ENCODE results near the gene BMP2K.
"Not testable (repeated sequence)": the region's sequence is repeated elsewhere in the genome, so short reads cannot be mapped to it uniquely, and the experiment has no call there.

BMP2K gene

GRCh38 chr4:78809928-78810835, 34.0 kb downstream of the BMP2K start:
- DNase-seq (ENCODE audit: low read depth in 1 of 2, low spot score in 1 of 2) = peak in 1 of 2 experiments; percentile 24
- no peak for TF ChIP-seq JUND (IDR thresholded peaks at IDR 0.05; ENCODE audit: low read depth)
- in situ Hi-C loops (cut with HindIII; ENCODE audit: low pct_unique_long_range_greater_than_20kb, low sequenced_read_pairs) = no loop called here

- in situ Hi-C loops (cut with HindIII; ENCODE audit: low pct_unique_long_range_greater_than_20kb, low sequenced_read_pairs) = no loop called here
- DNase-seq (ENCODE audit: low read depth in 1 of 2, low spot score in 1 of 2) = no peak
- no peak for TF ChIP-seq JUND (IDR thresholded peaks at IDR 0.05; ENCODE audit: low read depth)
Observed at GRCh38 chr4:78811034-78811433, 34.9 kb downstream of the BMP2K start.

- no peak for TF ChIP-seq JUND (IDR thresholded peaks at IDR 0.05; ENCODE audit: low read depth)
- DNase-seq (ENCODE audit: low read depth in 1 of 2, low spot score in 1 of 2) = no peak
- in situ Hi-C loops (cut with HindIII; ENCODE audit: low pct_unique_long_range_greater_than_20kb, low sequenced_read_pairs) = no loop called here
Observed at GRCh38 chr4:78818530-78819079, 42.5 kb downstream of the BMP2K start.

- DNase-seq (ENCODE audit: low read depth in 1 of 2, low spot score in 1 of 2) = no peak
- no peak for TF ChIP-seq JUND (IDR thresholded peaks at IDR 0.05; ENCODE audit: low read depth)
- in situ Hi-C loops (cut with HindIII; ENCODE audit: low pct_unique_long_range_greater_than_20kb, low sequenced_read_pairs) = no loop called here
Observed at GRCh38 chr4:78824001-78824400, 47.9 kb downstream of the BMP2K start.

GRCh38 chr4:78827191-78827590, 51.0 kb downstream of the BMP2K start:
- in situ Hi-C loops (cut with HindIII; ENCODE audit: low pct_unique_long_range_greater_than_20kb, low sequenced_read_pairs) = no loop called here
- no peak for DNase-seq (ENCODE audit: low read depth in 1 of 2, low spot score in 1 of 2)
- no peak for TF ChIP-seq JUND (IDR thresholded peaks at IDR 0.05; ENCODE audit: low read depth)

GRCh38 chr4:78829296-78829695, 53.1 kb downstream of the BMP2K start:
- in situ Hi-C loops (cut with HindIII; ENCODE audit: low pct_unique_long_range_greater_than_20kb, low sequenced_read_pairs) = no loop called here
- DNase-seq (ENCODE audit: low read depth in 1 of 2, low spot score in 1 of 2) = no peak
- TF ChIP-seq JUND (IDR thresholded peaks at IDR 0.05; ENCODE audit: low read depth) = no peak

GRCh38 chr4:78839676-78840075, 63.5 kb downstream of the BMP2K start:
- in situ Hi-C loops (cut with HindIII; ENCODE audit: low pct_unique_long_range_greater_than_20kb, low sequenced_read_pairs); DNase-seq (ENCODE audit: low read depth in 1 of 2, low spot score in 1 of 2): not testable (repeated sequence)

GRCh38 chr4:78840286-78840685, 64.1 kb downstream of the BMP2K start:
- DNase-seq (ENCODE audit: low read depth in 1 of 2, low spot score in 1 of 2); in situ Hi-C loops (cut with HindIII; ENCODE audit: low pct_unique_long_range_greater_than_20kb, low sequenced_read_pairs): not testable (repeated sequence)

GRCh38 chr4:78845472-78845871, 69.3 kb downstream of the BMP2K start:
- in situ Hi-C loops (cut with HindIII; ENCODE audit: low pct_unique_long_range_greater_than_20kb, low sequenced_read_pairs) = no loop called here
- no peak for TF ChIP-seq JUND (IDR thresholded peaks at IDR 0.05; ENCODE audit: low read depth)
- DNase-seq (ENCODE audit: low read depth in 1 of 2, low spot score in 1 of 2) = no peak

GRCh38 chr4:78846258-78846657, 70.1 kb downstream of the BMP2K start:
- no peak for DNase-seq (ENCODE audit: low read depth in 1 of 2, low spot score in 1 of 2)
- no peak for TF ChIP-seq JUND (IDR thresholded peaks at IDR 0.05; ENCODE audit: low read depth)

GRCh38 chr4:78862314-78862737, 86.2 kb downstream of the BMP2K start:
- in situ Hi-C loops (cut with HindIII; ENCODE audit: low pct_unique_long_range_greater_than_20kb, low sequenced_read_pairs) = no loop called here
- DNase-seq (ENCODE audit: low read depth in 1 of 2, low spot score in 1 of 2) = no peak
- no peak for TF ChIP-seq JUND (IDR thresholded peaks at IDR 0.05; ENCODE audit: low read depth)

More at GRCh38 chr4:78846258-78846657, 70.1 kb downstream of the BMP2K start:
- in situ Hi-C loops (cut with HindIII; ENCODE audit: low pct_unique_long_range_greater_than_20kb, low sequenced_read_pairs) = no loop called here

GRCh38 chr4:78863254-78863869, 87.2 kb downstream of the BMP2K start:
- TF ChIP-seq JUND (IDR thresholded peaks at IDR 0.05; ENCODE audit: low read depth) = no peak
- no peak for DNase-seq (ENCODE audit: low read depth in 1 of 2, low spot score in 1 of 2)
- in situ Hi-C loops (cut with HindIII; ENCODE audit: low pct_unique_long_range_greater_than_20kb, low sequenced_read_pairs) = no loop called here

GRCh38 chr4:78863991-78864390, 87.8 kb downstream of the BMP2K start:
- no peak for DNase-seq (ENCODE audit: low read depth in 1 of 2, low spot score in 1 of 2)
- in situ Hi-C loops (cut with HindIII; ENCODE audit: low pct_unique_long_range_greater_than_20kb, low sequenced_read_pairs) = no loop called here
- no peak for TF ChIP-seq JUND (IDR thresholded peaks at IDR 0.05; ENCODE audit: low read depth)

All from T47D (cell line).